ENCODE data around the gene TRANK1. TPM values are rescaled to one million over a fixed set of nuclear protein-coding genes. Genes with fewer than 3 reads are reported as not detected.
A peak's percentile ranks its signal among the peaks of the same experiment; 100 is the strongest.

TRANK1 gene
- total and polyA plus RNA-seq, 2 of the 8 experiments (the other 6 are each of a cell fraction or from before 2014, with no cell fraction given) = 2.9 to 8.8 TPM

GRCh38 chr3:36941658-36942057 is 3.2 kb downstream of the TRANK1 start:
- Histone ChIP-seq H2BK5ac (ENCODE audit: low read depth, low read length) (no peak overlapping the region), H3K4ac (replicated peaks; ENCODE audit: insufficient read length, low read depth, low read length) (no peak overlapping the region), H2BK20ac (ENCODE audit: low read length) (no peak overlapping the region), H3K4me2 (ENCODE audit: insufficient read depth in 1 of 2, low read depth in 2 of 2, low read length in 2 of 2) (no peak overlapping the region), H3K27me3 (replicated peaks in 1 of 4; ENCODE audit: control insufficient read depth in 3 of 4, extremely low read depth in 1 of 4, insufficient read depth in 3 of 4, low read length in 3 of 4) (peaks cover 4 to 28% (median 19%) of the 10 kb centered on the region in 4 experiments), H2AK5ac (ENCODE audit: low read depth, low read length) (no peak overlapping the region), H3K27ac (ENCODE audit: low read depth, low read length) (no peak overlapping the region), H4K20me1 (replicated peaks in 1 of 2; ENCODE audit: control insufficient read depth in 1 of 2, insufficient read depth in 2 of 2, low read length in 2 of 2) (no peaks in the 10 kb centered on the region), H3K36me3 (ENCODE audit: control insufficient read depth in 2 of 4, insufficient read depth in 4 of 4, low read length in 3 of 4) (no peaks in the 10 kb centered on the region), H3K23ac (ENCODE audit: insufficient read length) (no peak overlapping the region), H3K4me1 (replicated peaks in 1 of 4; ENCODE audit: control insufficient read depth in 3 of 4, insufficient read depth in 4 of 4, low read length in 3 of 4) (peaks cover 0 to 13% (median 4%) of the 10 kb centered on the region in 4 experiments; a peak in 6 of 7 replicates), H3K79me2 (ENCODE audit: control insufficient read depth in 1 of 2, insufficient read depth in 2 of 2, low read length in 2 of 2) (no peaks in the 10 kb centered on the region), H4K5ac (ENCODE audit: insufficient read length, low read depth, low read length) (no peak overlapping the region), H2BK120ac (replicated peaks; ENCODE audit: low read depth, low read length) (no peak overlapping the region), H3K14ac (ENCODE audit: insufficient read length) (no peak overlapping the region), H3K23me2 (ENCODE audit: low read depth, low read length) (peaks cover 18% of the 10 kb centered on the region), H4K8ac (ENCODE audit: extremely low read depth, insufficient read depth, low read length) (no peak overlapping the region), H4K91ac (replicated peaks; ENCODE audit: insufficient read length, low read length) (no peak overlapping the region), H2AFZ (ENCODE audit: low read length) (no peak overlapping the region), H3K18ac (ENCODE audit: extremely low read depth, low read length) (no peak overlapping the region), H2BK12ac (ENCODE audit: low read depth, low read length) (no peak overlapping the region), H2BK15ac (ENCODE audit: low read length) (no peak overlapping the region), H3K9ac (replicated peaks in 1 of 4; ENCODE audit: extremely low read depth in 1 of 4, low read depth in 3 of 4, low read length in 3 of 4) (no peak overlapping the region), H3K4me3 (ENCODE audit: extremely low read depth in 1 of 4, insufficient read depth in 2 of 4, low read depth in 3 of 4, low read length in 4 of 4) (no peak overlapping the region), H3K79me1 (ENCODE audit: low read depth, low read length) (no peaks in the 10 kb centered on the region; the same call in 1 of the 2 replicates), H3K9me3 (ENCODE audit: insufficient read depth in 2 of 2, low read depth in 1 of 2, low read length in 1 of 2) (no peaks in the 10 kb centered on the region; a peak in 1 of 4 replicates), H3K56ac (replicated peaks; ENCODE audit: insufficient read length, low read depth, low read length) (no peak overlapping the region)
- DNase-seq (ENCODE audit: low read depth in 1 of 2, low spot score in 2 of 2) (peak in 1 of 2 experiments; percentile 14), FAIRE-seq (no peak)
- CTCF ChIA-PET (ENCODE audit: partially characterized antibody) = interaction anchor here (0.8 to 10.3 kb wide), 6 partner anchors 15 to 36 kb away, joined by 3 to 66 read pairs (median 5); no protein-coding TSS in a partner anchor
- POLR2A ChIA-PET (ENCODE audit: partially characterized antibody) = interaction anchor here (1.3 kb wide), 1 partner anchor 9 kb away, joined by 4 read pairs; no protein-coding TSS in a partner anchor
- WGBS, 2 experiments (ENCODE audit: extremely low coverage in 1 of 2, insufficient coverage in 1 of 2, insufficient read length in 1 of 2, insufficient replicate concordance in 2 of 2, low coverage in 1 of 2, low lambda C conversion rate in 2 of 2, missing lambda C conversion rate in 1 of 2) = 88% methylated on average over 3 of the region's 3 CpGs; no CpG with 5 or more reads in 1 of the 2 experiments
- no peak for TF ChIP-seq KDM4A (IDR thresholded peaks at IDR 0.05; ENCODE audit: low read depth, low read length, severe bottlenecking)
- TF ChIP-seq JUN (IDR thresholded peaks at IDR 0.05; ENCODE audit: low read depth, low read length) = no peak
- TF ChIP-seq KDM5A (IDR thresholded peaks at IDR 0.05; ENCODE audit: low read length) = no peak
- TF ChIP-seq POU5F1 (IDR thresholded peaks at IDR 0.05; ENCODE audit: low read depth, low read length) = no peak
- TF ChIP-seq SUZ12 (IDR thresholded peaks at IDR 0.05; ENCODE audit: low read length) = no peak
- TF ChIP-seq SIRT6 (IDR thresholded peaks at IDR 0.05; ENCODE audit: low read length) = no peak
- no peak for TF ChIP-seq CREB1 (IDR thresholded peaks at IDR 0.05)
- no peak for TF ChIP-seq RNF2 (IDR thresholded peaks at IDR 0.05; ENCODE audit: borderline replicate concordance, low read depth, low read length, missing control alignments, poor library complexity, severe bottlenecking)
- TF ChIP-seq HDAC2 (IDR thresholded peaks at IDR 0.05; ENCODE audit: borderline replicate concordance in 1 of 2, low read depth in 2 of 2, low read length in 2 of 2) = no peak
- TF ChIP-seq TCF12 (IDR thresholded peaks at IDR 0.05; ENCODE audit: low read depth, low read length) = no peak
- no peak for TF ChIP-seq SAP30 (IDR thresholded peaks at IDR 0.05; ENCODE audit: insufficient read depth, insufficient replicate concordance, low read length)
- TF ChIP-seq EGR1 (IDR thresholded peaks at IDR 0.05; ENCODE audit: borderline replicate concordance, low read depth, low read length) = no peak
- no peak for TF ChIP-seq BCL11A (IDR thresholded peaks at IDR 0.05; ENCODE audit: low read depth in 2 of 2, low read length in 2 of 2)
- TF ChIP-seq CTBP2 (IDR thresholded peaks at IDR 0.05; ENCODE audit: borderline replicate concordance, insufficient read depth, insufficient read length, low read length) = no peak

All from H1 (cell line).